HCT116 (cell line): Measurements from ENCODE around the gene AP5Z1. TPM values are rescaled to one million over a fixed set of nuclear protein-coding genes. Genes with fewer than 3 reads are reported as not detected.

ENCODE experiments used
- ATAC-seq: fragments of 200-7000 bp; cut with Tn5 transposase; 2 replicates; pipeline ENCODE4 v1.9.1; 2020; ENCODE audit warnings: mild to moderate bottlenecking, moderate library complexity
- BruUV-seq: library from RNA; stranded (reverse); fragments of 400-500 nt; replicated peaks from 2 replicates; lab custom pipeline; 2021; lab: Mats Ljungman, UMichigan
- CTCF ChIA-PET: fragments of 300-600 bp; sonication (Branson Sonifier 250); formaldehyde crosslinking; loops from one replicate; lab custom pipeline; 2021; ENCODE audit warnings: antibody characterized with exemption; lab: Charles Lee
- POLR2A ChIA-PET: fragments of 300-600, 350-600 bp; sonication (Branson Sonifier 250); formaldehyde crosslinking; loops from one replicate; lab custom pipeline; 2021; ENCODE audit warnings: antibody characterized with exemption; lab: Charles Lee
- RAD21 ChIA-PET, 2 experiments: fragments of 300-600 bp; sonication (Branson Sonifier 250); formaldehyde crosslinking; loops; one replicate each; lab custom pipeline; 2023; ENCODE audit warnings: low total read pairs in 2 of 2; ENCODE audit not compliant: uncharacterized antibody in 2 of 2, unreplicated experiment in 2 of 2, low non-redundant PET in 1 of 2; lab: Charles Lee
- DNase-seq: peaks from one replicate; pipeline ENCODE4 v3.0.0-alpha.2; 2010; ENCODE audit warnings: low read depth, low spot score
- H2AFZ ChIP-seq: fragments of 200-600 bp; shearing (Covaris generic), sonication (generic); 2 replicates; pipeline ENCODE4 v1.6.1; 2017; ENCODE audit warnings: low read depth, mixed run types, mixed read lengths, antibody characterized with exemption, low read length; ENCODE audit not compliant: poor library complexity, severe bottlenecking
- H3K27ac ChIP-seq: 2 replicates; pipeline ENCODE4 v1.5.1; 2012; ENCODE audit warnings: low read depth, low read length
- H3K27me3 ChIP-seq: fragments of 200-600 bp; sonication (generic); 2 replicates; pipeline ENCODE4 v1.6.1; 2016; ENCODE audit warnings: mixed run types, low read length, mixed read lengths; ENCODE audit not compliant: insufficient read depth
- H3K36me3 ChIP-seq, 2 experiments: fragments of 200-500 bp in 1 of 2; fragments of 200-600 bp in 1 of 2; sonication (Bioruptor generic) in 1 of 2; sonication (generic) in 1 of 2; 2 replicates each; pipeline versions ENCODE4 v1.5.1 to v1.6.1; 2014 to 2016; ENCODE audit warnings: low read length in 2 of 2, inconsistent platforms in 1 of 2, mixed read lengths in 1 of 2, mixed run types in 1 of 2; ENCODE audit not compliant: insufficient read depth in 2 of 2, control insufficient read depth in 1 of 2
- H3K4me1 ChIP-seq, 2 experiments: fragments of 200-600 bp in 1 of 2; sonication (generic) in 1 of 2; 2 replicates each; pipeline versions ENCODE4 v1.5.1 to v1.6.1; 2012 to 2017; ENCODE audit warnings: low read length in 2 of 2, inconsistent platforms in 1 of 2, mild to moderate bottlenecking in 1 of 2, mixed read lengths in 1 of 2, mixed run types in 1 of 2, moderate library complexity in 1 of 2; ENCODE audit not compliant: insufficient read depth in 2 of 2, control insufficient read depth in 1 of 2
- H3K4me2 ChIP-seq: fragments of 200-600 bp; sonication (generic); 2 replicates; pipeline ENCODE4 v1.6.1; 2017; ENCODE audit warnings: mixed run types, low read length, mixed read lengths
- H3K4me3 ChIP-seq, 2 experiments: fragments of 200-600 bp in 1 of 2; sonication (generic) in 1 of 2; replicated peaks in 1 of 2; 2 replicates each; pipeline ENCODE4 v1.5.1; 2011 to 2016; ENCODE audit warnings: low read length in 2 of 2, control low read depth in 1 of 2, low read depth in 1 of 2, mild to moderate bottlenecking in 1 of 2, mixed read lengths in 1 of 2, mixed run types in 1 of 2
- H3K79me2 ChIP-seq: fragments of 200-600 bp; sonication (generic); 2 replicates; pipeline ENCODE4 v1.6.1; 2017; ENCODE audit warnings: mild to moderate bottlenecking, mixed run types, low read length, moderate library complexity, mixed read lengths; ENCODE audit not compliant: insufficient read depth
- H3K9ac ChIP-seq: fragments of 200-600 bp; sonication (generic); 2 replicates; pipeline ENCODE4 v1.6.1; 2016; ENCODE audit warnings: low read length, mixed read lengths
- H3K9me2 ChIP-seq: fragments of 200-600 bp; sonication (generic), shearing (Covaris generic); 2 replicates; pipeline ENCODE4 v1.6.1; 2017; ENCODE audit warnings: mixed run types, mild to moderate bottlenecking, moderate library complexity; ENCODE audit not compliant: insufficient read depth
- H3K9me3 ChIP-seq, 2 experiments: fragments of 200-500 bp in 1 of 2; fragments of 200-600 bp in 1 of 2; sonication (Bioruptor generic) in 1 of 2; sonication (generic) in 1 of 2; 2 replicates each; pipeline ENCODE4 v1.6.1; 2014 to 2017; ENCODE audit warnings: low read length in 2 of 2, mixed read lengths in 2 of 2, inconsistent platforms in 1 of 2, low read depth in 1 of 2, mild to moderate bottlenecking in 1 of 2, mixed run types in 1 of 2, moderate library complexity in 1 of 2; ENCODE audit not compliant: control insufficient read depth in 1 of 2, insufficient read depth in 1 of 2
- H4K20me1 ChIP-seq: fragments of 200-600 bp; sonication (generic), shearing (Covaris generic); 2 replicates; pipeline ENCODE4 v1.6.1; 2017; ENCODE audit warnings: mixed run types, mild to moderate bottlenecking, moderate library complexity; ENCODE audit not compliant: insufficient read depth
- EGR1 ChIP-seq: IDR thresholded peaks from 2 replicates; pipeline ENCODE4 v1.6.1; 2012; ENCODE audit warnings: low read depth
- ELF1 ChIP-seq: IDR thresholded peaks from 2 replicates; pipeline ENCODE4 v1.6.1; 2012; ENCODE audit warnings: low read depth, borderline replicate concordance
- EZH2 ChIP-seq: fragments of 200-600 bp; sonication (generic); IDR thresholded peaks from 2 replicates; pipeline ENCODE4 v1.6.1; 2017; ENCODE audit warnings: antibody characterized with exemption, mixed run types
- EZH2phosphoT487 ChIP-seq: fragments of 200-600 bp; IDR thresholded peaks from 2 replicates; pipeline ENCODE4 v1.6.1; 2018; ENCODE audit warnings: antibody characterized with exemption, borderline replicate concordance
- JUND ChIP-seq: IDR thresholded peaks from 2 replicates; pipeline ENCODE4 v1.6.1; 2012
- POLR2AphosphoS5 ChIP-seq: IDR thresholded peaks from 2 replicates; pipeline ENCODE4 v1.6.1; 2011; ENCODE audit warnings: mild to moderate bottlenecking, low read depth, low read length, moderate library complexity
- RAD21 ChIP-seq: IDR thresholded peaks from 2 replicates; pipeline ENCODE4 v1.6.1; 2012; ENCODE audit warnings: low read depth, mild to moderate bottlenecking
- SIN3A ChIP-seq: IDR thresholded peaks from 2 replicates; pipeline ENCODE4 v1.6.1; 2012; ENCODE audit warnings: low read depth
- SP1 ChIP-seq: IDR thresholded peaks from 2 replicates; pipeline ENCODE4 v1.6.1; 2012; ENCODE audit warnings: low read depth
- SRF ChIP-seq: IDR thresholded peaks from 2 replicates; pipeline ENCODE4 v1.6.1; 2012; ENCODE audit warnings: low read depth
- TCF7L2 ChIP-seq: IDR thresholded peaks from 2 replicates; pipeline ENCODE4 v1.7.0; 2011; ENCODE audit warnings: borderline replicate concordance, inconsistent platforms; ENCODE audit not compliant: insufficient read depth, insufficient read length; ENCODE audit errors: extremely low read depth
- YY1 ChIP-seq: IDR thresholded peaks from 2 replicates; pipeline ENCODE4 v1.6.1; 2011; ENCODE audit warnings: low read length, low read depth, moderate library complexity, mild to moderate bottlenecking; ENCODE audit not compliant: insufficient replicate concordance; ENCODE audit errors: extremely low read depth
- ZFX ChIP-seq: fragments of 450-650 bp; IDR thresholded peaks from 2 replicates; pipeline ENCODE4 v1.6.1; 2017
- ZNF274 ChIP-seq: fragments of 200-500 bp; sonication (Bioruptor generic); IDR thresholded peaks from 2 replicates; pipeline ENCODE4 v1.6.1; 2014; ENCODE audit warnings: mild to moderate bottlenecking, low read depth, low read length, inconsistent platforms
- intact Hi-C: fragments of 100-400 bp; cut with micrococcal nuclease; formaldehyde crosslinking; loops from 2 replicates; pipeline ENCODE4 v1.10.0; 2022
- total RNA-seq: library from RNA; stranded (reverse); gene quantifications from one replicate; pipeline ENCODE4 v1.2.1, GENCODE V29; 2021; ENCODE audit not compliant: unreplicated experiment
- TF ChIP-seq, protein P1 (sequence below), 3 experiments: fragments of 200-600 bp in 1 of 3; sonication (generic) in 1 of 3; IDR thresholded peaks in 2 of 3; conservative IDR thresholded peaks in 1 of 3; 2 replicates each; pipeline ENCODE4 v1.5.1; 2012 to 2017; ENCODE audit warnings: low read depth in 2 of 3, low read length in 2 of 3, antibody characterized with exemption in 1 of 3, borderline replicate concordance in 1 of 3, control low read depth in 1 of 3, mild to moderate bottlenecking in 1 of 3, mixed read lengths in 1 of 3, mixed run types in 1 of 3, moderate library complexity in 1 of 3; ENCODE audit not compliant: insufficient read depth in 1 of 3
- TF ChIP-seq, protein P2 (sequence below): IDR thresholded peaks from 2 replicates; pipeline ENCODE4 v1.6.1; 2012; ENCODE audit warnings: low read depth
- TF ChIP-seq, protein P3 (sequence below): IDR thresholded peaks from 2 replicates; pipeline ENCODE4 v1.6.1; 2012

Gene AP5Z1
- total RNA-seq, 1 experiment from 2014 or later: 23.2 TPM

DNA sequence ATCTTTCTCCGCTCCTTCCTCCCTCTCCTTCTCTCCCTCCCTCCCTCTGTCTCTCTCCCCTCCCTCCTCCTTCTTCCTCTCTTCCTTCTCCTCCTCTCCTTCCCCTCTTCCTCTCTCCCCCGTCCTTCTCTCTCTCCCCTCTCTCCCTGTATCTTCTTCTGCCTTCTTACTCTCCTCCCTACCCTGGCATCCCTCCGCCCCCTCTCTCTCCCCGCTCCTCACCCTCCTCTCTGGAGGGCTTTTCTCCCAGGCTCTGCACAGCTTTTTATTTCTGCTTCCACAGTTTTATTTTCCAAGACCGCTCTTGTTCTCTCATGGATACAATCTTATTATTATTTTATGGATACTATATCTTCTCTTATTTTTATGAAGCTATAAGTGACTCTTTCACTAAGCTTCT, 32.6 kb downstream of the AP5Z1 start:
- no peaks in the 10 kb centered on the region for H3K9me3 ChIP-seq
- no TSS peak for BruUV-seq
- no peak overlapping the region for H3K4me2 ChIP-seq
- no peak overlapping the region for H2AFZ ChIP-seq
- CTCF ChIA-PET: interaction anchor here (1.2 kb wide), 1 partner anchor 10 kb away, joined by 3 read pairs; no protein-coding TSS in a partner anchor
- intact Hi-C loops: no loop called here
- POLR2A ChIA-PET: no interaction called here
- RAD21 ChIA-PET: no interaction called here
- no peak overlapping the region for H3K4me3 ChIP-seq
- H3K27me3 ChIP-seq: no peaks in the 10 kb centered on the region
- H3K4me1 ChIP-seq: no peaks in the 10 kb centered on the region
- no peak for DNase-seq
- no peak overlapping the region for H3K27ac ChIP-seq
- H3K9ac ChIP-seq: no peak overlapping the region
- no peak for TF ChIP-seq SP1
- TF ChIP-seq TCF7L2: no peak
- TF ChIP-seq, protein P1, sequence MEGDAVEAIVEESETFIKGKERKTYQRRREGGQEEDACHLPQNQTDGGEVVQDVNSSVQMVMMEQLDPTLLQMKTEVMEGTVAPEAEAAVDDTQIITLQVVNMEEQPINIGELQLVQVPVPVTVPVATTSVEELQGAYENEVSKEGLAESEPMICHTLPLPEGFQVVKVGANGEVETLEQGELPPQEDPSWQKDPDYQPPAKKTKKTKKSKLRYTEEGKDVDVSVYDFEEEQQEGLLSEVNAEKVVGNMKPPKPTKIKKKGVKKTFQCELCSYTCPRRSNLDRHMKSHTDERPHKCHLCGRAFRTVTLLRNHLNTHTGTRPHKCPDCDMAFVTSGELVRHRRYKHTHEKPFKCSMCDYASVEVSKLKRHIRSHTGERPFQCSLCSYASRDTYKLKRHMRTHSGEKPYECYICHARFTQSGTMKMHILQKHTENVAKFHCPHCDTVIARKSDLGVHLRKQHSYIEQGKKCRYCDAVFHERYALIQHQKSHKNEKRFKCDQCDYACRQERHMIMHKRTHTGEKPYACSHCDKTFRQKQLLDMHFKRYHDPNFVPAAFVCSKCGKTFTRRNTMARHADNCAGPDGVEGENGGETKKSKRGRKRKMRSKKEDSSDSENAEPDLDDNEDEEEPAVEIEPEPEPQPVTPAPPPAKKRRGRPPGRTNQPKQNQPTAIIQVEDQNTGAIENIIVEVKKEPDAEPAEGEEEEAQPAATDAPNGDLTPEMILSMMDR (IDR thresholded peaks at IDR 0.05 in 2 of 3, conservative IDR thresholded peaks at IDR 0.05 in 1 of 3; ENCODE audit: borderline replicate concordance in 1 of 3, insufficient read depth in 1 of 3, low read depth in 2 of 3, low read length in 2 of 3): no peak
- no peak for TF ChIP-seq YY1
- TF ChIP-seq RAD21: no peak
- TF ChIP-seq EZH2phosphoT487: no peak
- TF ChIP-seq SIN3A: no peak
- no peak for TF ChIP-seq ELF1
- TF ChIP-seq, protein P2, sequence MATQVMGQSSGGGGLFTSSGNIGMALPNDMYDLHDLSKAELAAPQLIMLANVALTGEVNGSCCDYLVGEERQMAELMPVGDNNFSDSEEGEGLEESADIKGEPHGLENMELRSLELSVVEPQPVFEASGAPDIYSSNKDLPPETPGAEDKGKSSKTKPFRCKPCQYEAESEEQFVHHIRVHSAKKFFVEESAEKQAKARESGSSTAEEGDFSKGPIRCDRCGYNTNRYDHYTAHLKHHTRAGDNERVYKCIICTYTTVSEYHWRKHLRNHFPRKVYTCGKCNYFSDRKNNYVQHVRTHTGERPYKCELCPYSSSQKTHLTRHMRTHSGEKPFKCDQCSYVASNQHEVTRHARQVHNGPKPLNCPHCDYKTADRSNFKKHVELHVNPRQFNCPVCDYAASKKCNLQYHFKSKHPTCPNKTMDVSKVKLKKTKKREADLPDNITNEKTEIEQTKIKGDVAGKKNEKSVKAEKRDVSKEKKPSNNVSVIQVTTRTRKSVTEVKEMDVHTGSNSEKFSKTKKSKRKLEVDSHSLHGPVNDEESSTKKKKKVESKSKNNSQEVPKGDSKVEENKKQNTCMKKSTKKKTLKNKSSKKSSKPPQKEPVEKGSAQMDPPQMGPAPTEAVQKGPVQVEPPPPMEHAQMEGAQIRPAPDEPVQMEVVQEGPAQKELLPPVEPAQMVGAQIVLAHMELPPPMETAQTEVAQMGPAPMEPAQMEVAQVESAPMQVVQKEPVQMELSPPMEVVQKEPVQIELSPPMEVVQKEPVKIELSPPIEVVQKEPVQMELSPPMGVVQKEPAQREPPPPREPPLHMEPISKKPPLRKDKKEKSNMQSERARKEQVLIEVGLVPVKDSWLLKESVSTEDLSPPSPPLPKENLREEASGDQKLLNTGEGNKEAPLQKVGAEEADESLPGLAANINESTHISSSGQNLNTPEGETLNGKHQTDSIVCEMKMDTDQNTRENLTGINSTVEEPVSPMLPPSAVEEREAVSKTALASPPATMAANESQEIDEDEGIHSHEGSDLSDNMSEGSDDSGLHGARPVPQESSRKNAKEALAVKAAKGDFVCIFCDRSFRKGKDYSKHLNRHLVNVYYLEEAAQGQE: no peak
- TF ChIP-seq POLR2AphosphoS5: no peak
- no peak for TF ChIP-seq EGR1
- no peak for TF ChIP-seq JUND
- no peak for TF ChIP-seq SRF
- TF ChIP-seq, protein P3, sequence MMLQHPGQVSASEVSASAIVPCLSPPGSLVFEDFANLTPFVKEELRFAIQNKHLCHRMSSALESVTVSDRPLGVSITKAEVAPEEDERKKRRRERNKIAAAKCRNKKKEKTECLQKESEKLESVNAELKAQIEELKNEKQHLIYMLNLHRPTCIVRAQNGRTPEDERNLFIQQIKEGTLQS: no peak
- TF ChIP-seq ZFX: no peak
- no peak for TF ChIP-seq EZH2
- TF ChIP-seq ZNF274: no peak
- H4K20me1 ChIP-seq: no peaks in the 10 kb centered on the region
- no peaks in the 10 kb centered on the region for H3K79me2 ChIP-seq
- no peak for ATAC-seq
- no peaks in the 10 kb centered on the region for H3K9me2 ChIP-seq
- no peaks in the 10 kb centered on the region for H3K36me3 ChIP-seq
